Esophagus squamous epithelium (tissue), 4 donors: ENCODE data around the gene RNF157.

Experiments used
- CTCF ChIP-seq, 6 experiments: fragments of 450-650 bp in 4 of 6; fragments of 200-600 bp in 2 of 6; sonication (generic) in 2 of 6; IDR thresholded peaks; one replicate each; pipeline ENCODE4 v1.5.1; 2016 to 2019; ENCODE audit warnings: antibody characterized with exemption in 6 of 6, mild to moderate bottlenecking in 4 of 6, moderate library complexity in 4 of 6
- POLR2A ChIP-seq, 4 donors: fragments of 450-650 bp; IDR thresholded peaks; one replicate each; pipeline ENCODE4 v1.6.1; 2017; ENCODE audit warnings: antibody characterized with exemption in 4 of 4, mild to moderate bottlenecking in 4 of 4, moderate library complexity in 3 of 4

GRCh38 chr17:76240461-76241203 lies at the start of gene RNF157:
- TF ChIP-seq CTCF (IDR thresholded peaks at IDR 0.05) (no peak), POLR2A (IDR thresholded peaks at IDR 0.05) (no peak)
